ENCODE data around the gene LARGE1.

The LARGE1 gene

DNA sequence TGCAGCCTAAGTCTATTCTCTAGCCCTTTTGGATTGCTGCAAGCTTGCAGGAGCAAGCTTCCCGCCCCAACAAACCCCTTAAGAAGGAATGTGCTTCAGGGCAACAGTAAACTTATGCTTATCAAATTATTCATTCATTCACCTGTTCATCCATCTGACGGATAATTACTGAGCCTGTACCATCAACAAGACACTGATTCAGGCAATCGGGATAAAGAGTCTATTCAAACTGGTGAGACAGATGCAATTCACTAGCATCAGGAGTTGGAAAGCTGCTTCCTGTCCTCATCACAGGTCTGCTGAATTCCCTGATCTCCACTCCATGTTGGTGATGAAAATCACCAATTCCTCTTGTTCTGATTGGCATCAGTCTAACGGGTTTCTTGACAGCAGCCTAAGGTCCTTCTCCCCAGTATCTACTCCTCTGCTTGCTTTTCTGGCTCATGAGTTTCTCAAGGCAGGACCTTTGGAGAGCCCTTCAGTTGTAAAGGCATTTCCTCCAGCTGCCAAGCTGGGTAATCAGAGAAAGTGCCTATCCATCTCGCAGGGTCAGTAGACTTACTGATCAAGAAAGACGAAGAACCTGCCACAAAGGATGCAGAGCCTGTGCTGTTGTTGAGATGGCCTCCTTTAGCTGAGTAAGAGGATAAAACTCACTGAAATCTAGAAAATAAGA is 433.1 kb downstream of the LARGE1 start:
- DNase-seq (ENCODE audit: insufficient read length, low spot score), result no peak
- no peak for FAIRE-seq
- no peak for TF ChIP-seq SPI1 (IDR thresholded peaks at IDR 0.05; ENCODE audit: low read depth, low read length)
- TF ChIP-seq PAX5 (IDR thresholded peaks at IDR 0.05; ENCODE audit: insufficient read depth, low read length, severe bottlenecking), result no peak
- TF ChIP-seq POU2F2 (IDR thresholded peaks at IDR 0.05; ENCODE audit: low read depth, low read length), result no peak
- TF ChIP-seq POLR2AphosphoS5 (IDR thresholded peaks at IDR 0.05; ENCODE audit: low read depth, low read length), result no peak
- TF ChIP-seq POLR2A (IDR thresholded peaks at IDR 0.05; ENCODE audit: low read depth, low read length), result no peak
- TF ChIP-seq TAF1 (IDR thresholded peaks at IDR 0.05; ENCODE audit: low read depth, low read length), result no peak

DNA sequence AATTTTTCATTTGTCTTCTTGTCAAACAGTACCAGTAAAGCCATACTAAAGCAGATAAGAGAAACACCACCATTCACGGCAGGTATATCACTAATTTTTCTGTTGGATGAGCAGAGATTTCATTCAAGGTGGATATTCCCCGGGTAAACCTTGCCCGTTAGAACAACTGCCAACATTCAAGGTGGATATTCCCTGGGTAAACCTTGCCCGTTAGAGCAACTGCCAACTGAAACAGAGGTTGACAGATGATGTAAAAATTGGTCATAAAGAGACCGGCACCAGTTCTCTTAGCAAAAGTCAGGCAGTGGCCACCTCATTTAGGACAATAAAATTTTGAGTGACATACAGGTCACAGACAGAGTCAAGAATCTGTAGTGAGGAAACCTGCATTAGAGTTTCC is 438.7 kb downstream of the LARGE1 start:
- TF ChIP-seq POU2F2 (IDR thresholded peaks at IDR 0.05; ENCODE audit: low read depth, low read length) (no peak), SPI1 (IDR thresholded peaks at IDR 0.05; ENCODE audit: low read depth, low read length) (no peak), TAF1 (IDR thresholded peaks at IDR 0.05; ENCODE audit: low read depth, low read length) (no peak), POLR2AphosphoS5 (IDR thresholded peaks at IDR 0.05; ENCODE audit: low read depth, low read length) (no peak), POLR2A (IDR thresholded peaks at IDR 0.05; ENCODE audit: low read depth, low read length) (no peak), PAX5 (IDR thresholded peaks at IDR 0.05; ENCODE audit: insufficient read depth, low read length, severe bottlenecking) (no peak)
- FAIRE-seq (no peak), DNase-seq (ENCODE audit: insufficient read length, low spot score) (no peak)

DNA sequence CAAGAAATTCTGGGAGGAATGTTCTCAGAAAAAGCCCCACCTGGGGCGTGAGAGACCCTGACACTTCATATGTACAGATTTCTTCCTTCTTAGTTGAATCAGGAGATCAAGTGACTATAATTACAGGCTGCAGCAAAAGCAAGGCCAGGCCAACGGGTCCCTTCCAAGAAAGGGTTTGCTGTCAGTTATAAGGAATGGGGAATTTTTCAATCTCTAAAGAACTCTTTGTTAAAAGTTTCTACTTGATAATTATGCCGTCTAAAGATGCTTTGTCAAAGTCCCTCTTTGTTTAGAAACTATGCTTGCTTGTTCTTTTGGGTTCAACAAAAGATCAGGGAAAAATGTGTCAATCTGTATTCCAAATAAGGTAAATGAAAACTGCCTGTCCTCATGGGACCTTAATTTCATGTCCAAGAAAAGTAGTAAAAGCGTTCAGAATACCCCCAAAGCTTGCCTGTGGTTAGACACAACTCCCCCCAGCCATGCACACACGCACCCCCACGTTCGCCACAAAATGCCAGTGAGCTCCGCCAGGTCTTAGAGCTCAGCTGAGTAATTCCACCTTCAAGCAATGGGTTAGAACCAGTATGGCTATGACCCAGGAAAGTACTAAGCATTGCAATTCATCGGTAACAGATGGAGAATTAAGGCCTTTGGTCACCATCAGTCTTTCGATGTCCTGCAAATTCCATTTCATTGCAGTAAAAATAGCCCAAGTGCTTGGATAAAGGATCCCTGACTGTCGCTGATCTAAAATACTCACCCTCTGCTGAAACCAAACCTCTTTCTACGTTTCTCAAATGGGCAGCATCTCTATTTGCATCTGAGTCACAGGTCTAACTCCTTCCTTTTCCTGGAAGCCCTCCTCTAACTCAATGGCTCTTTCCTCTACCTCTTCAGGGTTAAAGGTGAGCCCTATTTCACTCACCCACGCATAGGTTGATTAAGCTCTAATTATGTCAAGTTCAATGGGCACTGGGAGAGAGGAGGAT is 442.9 kb downstream of the LARGE1 start:
- TF ChIP-seq POLR2A (IDR thresholded peaks at IDR 0.05; ENCODE audit: low read depth, low read length) (no peak), TAF1 (IDR thresholded peaks at IDR 0.05; ENCODE audit: low read depth, low read length) (no peak), PAX5 (IDR thresholded peaks at IDR 0.05; ENCODE audit: insufficient read depth, low read length, severe bottlenecking) (no peak), POU2F2 (IDR thresholded peaks at IDR 0.05; ENCODE audit: low read depth, low read length) (no peak), SPI1 (IDR thresholded peaks at IDR 0.05; ENCODE audit: low read depth, low read length) (no peak), POLR2AphosphoS5 (IDR thresholded peaks at IDR 0.05; ENCODE audit: low read depth, low read length) (no peak)
- FAIRE-seq, result no peak

DNA sequence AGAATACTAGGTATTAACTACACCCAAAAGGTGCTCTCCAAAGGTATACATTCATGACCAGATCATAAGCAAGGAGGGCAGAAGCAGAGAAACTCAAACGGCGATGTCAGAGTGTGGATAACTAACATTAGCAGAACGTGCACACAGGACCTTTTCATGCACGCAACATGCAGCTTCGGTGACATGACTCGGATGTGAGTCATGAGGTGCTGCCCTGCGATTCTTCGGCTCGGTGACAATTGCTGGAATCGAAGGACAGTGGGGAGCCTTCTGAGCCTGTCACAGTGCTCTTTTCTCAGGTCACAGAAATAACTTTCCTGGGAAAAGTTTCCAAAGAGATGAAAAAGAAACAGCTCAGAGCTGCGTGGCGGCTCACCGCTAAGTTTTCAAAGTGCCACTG is 443.6 kb downstream of the LARGE1 start:
- TF ChIP-seq POLR2A (IDR thresholded peaks at IDR 0.05; ENCODE audit: low read depth, low read length), result no peak
- TF ChIP-seq TAF1 (IDR thresholded peaks at IDR 0.05; ENCODE audit: low read depth, low read length), result no peak
- no peak for TF ChIP-seq PAX5 (IDR thresholded peaks at IDR 0.05; ENCODE audit: insufficient read depth, low read length, severe bottlenecking)
- no peak for TF ChIP-seq POU2F2 (IDR thresholded peaks at IDR 0.05; ENCODE audit: low read depth, low read length)
- no peak for TF ChIP-seq POLR2AphosphoS5 (IDR thresholded peaks at IDR 0.05; ENCODE audit: low read depth, low read length)
- no peak for TF ChIP-seq SPI1 (IDR thresholded peaks at IDR 0.05; ENCODE audit: low read depth, low read length)
- FAIRE-seq, result no peak
- DNase-seq (ENCODE audit: insufficient read length, low spot score), result no peak

More for the DNA sequence above, 442.9 kb downstream of the LARGE1 start:
- DNase-seq (ENCODE audit: insufficient read length, low spot score), result no peak

DNA sequence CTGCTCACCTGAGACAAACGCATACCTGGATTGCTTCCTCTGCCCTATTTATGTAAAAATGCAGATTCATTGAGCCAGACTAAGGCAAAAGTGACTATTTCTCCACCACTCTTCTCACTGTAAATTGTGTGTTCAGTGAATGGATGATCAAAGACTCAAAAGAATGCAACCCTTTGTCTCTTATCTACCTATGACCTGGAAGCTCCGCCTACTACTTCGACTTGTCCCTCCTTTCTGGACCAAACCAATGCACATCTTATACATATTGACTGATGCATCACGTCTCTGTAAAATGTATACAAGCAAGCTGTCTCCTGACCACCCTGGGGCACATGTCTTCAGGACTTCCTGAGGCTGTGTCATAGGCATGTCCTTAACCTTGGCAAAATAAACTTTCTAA is 444.1 kb downstream of the LARGE1 start:
- TF ChIP-seq POU2F2 (IDR thresholded peaks at IDR 0.05; ENCODE audit: low read depth, low read length) (no peak), SPI1 (IDR thresholded peaks at IDR 0.05; ENCODE audit: low read depth, low read length) (no peak), PAX5 (IDR thresholded peaks at IDR 0.05; ENCODE audit: insufficient read depth, low read length, severe bottlenecking) (no peak), POLR2AphosphoS5 (IDR thresholded peaks at IDR 0.05; ENCODE audit: low read depth, low read length) (no peak), TAF1 (IDR thresholded peaks at IDR 0.05; ENCODE audit: low read depth, low read length) (no peak), POLR2A (IDR thresholded peaks at IDR 0.05; ENCODE audit: low read depth, low read length) (no peak)
- peak; percentile 51 for FAIRE-seq
- DNase-seq (ENCODE audit: insufficient read length, low spot score), result no peak

DNA sequence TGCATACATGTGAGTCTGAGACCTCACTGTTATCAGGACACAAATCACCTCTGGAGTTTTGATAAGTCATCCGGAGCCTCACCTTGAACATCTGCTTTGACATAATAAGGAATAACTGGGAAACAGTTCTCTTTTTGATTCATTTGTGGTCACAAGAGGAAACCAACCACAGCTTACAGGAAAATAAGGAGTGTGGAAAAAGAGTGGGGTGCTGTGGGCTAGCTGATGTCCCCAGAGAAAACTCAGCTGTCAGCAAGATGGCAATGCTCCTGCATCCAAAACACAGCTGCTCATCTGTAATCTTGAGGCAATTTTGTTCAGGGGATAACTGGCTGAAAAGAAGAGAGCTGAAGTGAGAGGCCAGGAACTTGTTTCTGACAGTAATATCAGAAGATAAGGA is 445.7 kb downstream of the LARGE1 start:
- DNase-seq (ENCODE audit: insufficient read length, low spot score) (no peak), FAIRE-seq (no peak)
- no peak for TF ChIP-seq POLR2AphosphoS5 (IDR thresholded peaks at IDR 0.05; ENCODE audit: low read depth, low read length)
- no peak for TF ChIP-seq PAX5 (IDR thresholded peaks at IDR 0.05; ENCODE audit: insufficient read depth, low read length, severe bottlenecking)
- TF ChIP-seq POLR2A (IDR thresholded peaks at IDR 0.05; ENCODE audit: low read depth, low read length), result no peak
- no peak for TF ChIP-seq TAF1 (IDR thresholded peaks at IDR 0.05; ENCODE audit: low read depth, low read length)
- TF ChIP-seq SPI1 (IDR thresholded peaks at IDR 0.05; ENCODE audit: low read depth, low read length), result no peak

DNA sequence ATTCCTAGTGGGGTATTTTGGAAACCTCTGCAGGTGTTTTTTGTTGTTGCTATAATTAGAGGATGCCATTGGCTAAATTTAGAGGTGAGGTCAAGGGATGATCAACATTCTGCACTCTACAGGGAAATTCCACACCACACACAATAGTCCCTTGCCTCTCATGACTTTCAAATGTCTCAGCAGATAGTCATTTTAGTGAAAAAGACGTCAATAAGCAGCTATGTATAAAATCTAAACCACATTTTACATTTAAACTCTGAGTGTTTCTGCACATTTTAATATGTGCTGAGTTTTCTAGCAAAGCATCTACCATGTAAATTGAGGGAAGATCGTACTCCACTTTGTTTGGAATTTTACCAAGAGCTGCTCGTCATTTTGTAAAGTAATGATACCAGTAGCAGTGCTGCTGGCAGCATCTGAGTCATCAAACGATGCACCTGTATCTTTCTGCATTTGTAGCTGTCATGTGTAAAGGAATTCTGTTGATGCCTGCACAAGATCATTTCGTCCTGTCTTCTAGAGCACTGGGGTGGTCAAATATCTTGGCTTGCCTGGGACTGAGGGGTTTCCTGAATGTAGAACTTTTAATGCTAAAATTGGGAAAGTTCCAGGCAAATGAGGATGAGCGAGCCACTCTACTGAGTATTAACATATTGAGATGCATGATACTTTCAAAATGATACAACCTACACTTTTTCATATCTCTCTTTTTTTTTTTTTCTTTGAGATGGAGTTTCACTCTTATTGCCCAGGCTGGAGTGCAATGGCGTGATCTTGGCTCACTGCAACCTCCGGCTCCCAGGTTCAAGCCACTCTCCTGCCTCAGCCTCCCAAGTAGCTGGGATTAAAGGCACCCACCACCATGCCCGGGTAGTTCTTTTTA is 447.6 kb downstream of the LARGE1 start:
- TF ChIP-seq POU2F2 (IDR thresholded peaks at IDR 0.05; ENCODE audit: low read depth, low read length) (peak; percentile 42; the same call in 1 of the 2 replicates), PAX5 (IDR thresholded peaks at IDR 0.05; ENCODE audit: insufficient read depth, low read length, severe bottlenecking) (no peak), SPI1 (IDR thresholded peaks at IDR 0.05; ENCODE audit: low read depth, low read length) (peak; percentile 30; the same call in 1 of the 2 replicates), TAF1 (IDR thresholded peaks at IDR 0.05; ENCODE audit: low read depth, low read length) (peak; percentile 40; the same call in 1 of the 2 replicates), POLR2A (IDR thresholded peaks at IDR 0.05; ENCODE audit: low read depth, low read length) (no peak), POLR2AphosphoS5 (IDR thresholded peaks at IDR 0.05; ENCODE audit: low read depth, low read length) (0 out of 2 replicates have a peak, but pooled peaks have one; percentile 30)
- peak; percentile 84 for FAIRE-seq
- DNase-seq (ENCODE audit: insufficient read length, low spot score), result no peak

DNA sequence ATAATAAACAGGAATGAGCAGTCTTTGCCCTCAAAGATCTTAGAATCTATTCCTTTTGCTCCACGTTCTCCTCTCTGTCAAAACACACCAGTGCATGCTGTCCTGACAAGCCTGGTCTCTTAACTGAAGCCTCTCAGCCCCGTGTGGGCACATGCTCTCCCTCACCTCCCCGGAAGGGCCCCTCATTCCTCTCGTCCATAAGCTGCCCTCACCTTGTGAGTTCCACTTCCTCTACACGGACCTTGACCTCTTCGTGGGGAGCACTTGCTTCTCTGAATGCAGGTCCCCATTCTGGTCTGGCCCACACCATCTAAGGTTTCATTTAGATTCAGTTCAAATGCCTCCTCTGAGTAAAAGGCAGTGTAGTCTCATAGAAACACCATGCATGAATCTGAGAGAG is 449.8 kb downstream of the LARGE1 start:
- DNase-seq (ENCODE audit: insufficient read length, low spot score) (no peak), FAIRE-seq (peak; percentile 35)
- TF ChIP-seq SPI1 (IDR thresholded peaks at IDR 0.05; ENCODE audit: low read depth, low read length) (peak; percentile 80), PAX5 (IDR thresholded peaks at IDR 0.05; ENCODE audit: insufficient read depth, low read length, severe bottlenecking) (no peak), POLR2AphosphoS5 (IDR thresholded peaks at IDR 0.05; ENCODE audit: low read depth, low read length) (no peak), POLR2A (IDR thresholded peaks at IDR 0.05; ENCODE audit: low read depth, low read length) (0 out of 2 replicates have a peak, but pooled peaks have one; percentile 10)
